K562 (cell line): ENCODE measurements around the gene TEX35. TPM values are rescaled to one million over a fixed set of nuclear protein-coding genes. Genes with fewer than 3 reads are reported as not detected.

Source experiments
- ATAC-seq: fragments of 200-7000 bp; cut with Tn5 transposase; 3 replicates; pipeline ENCODE4 v1.9.1; 2020; ENCODE audit warnings: moderate library complexity
- BruUV-seq: library from RNA; stranded (reverse); fragments of 400-500 nt; replicated peaks from 2 replicates; lab custom pipeline; 2021; lab: Mats Ljungman, UMichigan
- CTCF ChIA-PET: fragments of 300-600 bp; formaldehyde crosslinking; extraction: SDS; loops from one replicate; lab custom pipeline; 2021; ENCODE audit warnings: low intra/inter-chr PET ratio; lab: Yijun Ruan, JAX
- POLR2A ChIA-PET: fragments of 300-600, 350-650 bp; sonication (Branson Sonifier 250); formaldehyde crosslinking; extraction: SDS; loops from one replicate; lab custom pipeline; 2021; ENCODE audit warnings: antibody characterized with exemption, inconsistent platforms; lab: Yijun Ruan, JAX
- DNase-seq, 4 experiments: peaks; one replicate each; pipeline versions ENCODE4 v3.0.0 to v3.0.0-alpha.2; 2011 to 2018; ENCODE audit warnings: low spot score in 3 of 4, mixed read lengths in 3 of 4; ENCODE audit errors: extremely low read depth in 1 of 4
- FAIRE-seq: peaks from 2 replicates; lab custom pipeline; 2011; peaks lifted over from hg19 to GRCh38; lab: Jason Lieb, UNC
- H2AFZ ChIP-seq: 2 replicates; pipeline ENCODE4 v1.6.0; 2011; ENCODE audit warnings: low read depth, low read length, control low read depth, inconsistent platforms
- H3K27ac ChIP-seq: fragments of 200-600 bp; 3 replicates; pipeline ENCODE4 v1.8.0; 2011; ENCODE audit warnings: low read depth, mild to moderate bottlenecking, control low read depth, inconsistent platforms, low read length, moderate library complexity, mixed read lengths; ENCODE audit errors: extremely low read depth
- H3K27me3 ChIP-seq, 2 experiments: fragments of 300-600 bp in 1 of 2; 2 replicates in 1 of 2; 3 replicates in 1 of 2; pipeline versions ENCODE4 v1.6.0 to v1.8.0; 2011; ENCODE audit warnings: inconsistent platforms in 2 of 2, low read length in 2 of 2, mild to moderate bottlenecking in 1 of 2, mixed read lengths in 1 of 2, moderate library complexity in 1 of 2; ENCODE audit not compliant: control insufficient read depth in 2 of 2, insufficient read depth in 2 of 2
- H3K36me3 ChIP-seq: fragments of 300-600 bp; 3 replicates; pipeline ENCODE4 v1.8.0; 2011; ENCODE audit warnings: mild to moderate bottlenecking, low read length, inconsistent platforms; ENCODE audit not compliant: control insufficient read depth, insufficient read depth
- H3K4me1 ChIP-seq, 2 experiments: fragments of 200-600 bp in 1 of 2; replicated peaks in 1 of 2; 2 replicates in 1 of 2; 3 replicates in 1 of 2; pipeline versions ENCODE4 v1.5.1 to v1.8.0; 2011; ENCODE audit warnings: inconsistent platforms in 2 of 2, low read length in 2 of 2, mild to moderate bottlenecking in 1 of 2, mixed read lengths in 1 of 2, moderate library complexity in 1 of 2; ENCODE audit not compliant: control insufficient read depth in 2 of 2, insufficient read depth in 2 of 2
- H3K4me2 ChIP-seq: 2 replicates; pipeline ENCODE4 v1.6.1; 2011; ENCODE audit warnings: low read length, control low read depth, inconsistent platforms, mixed read lengths; ENCODE audit not compliant: insufficient read depth
- H3K4me3 ChIP-seq: fragments of 200-600 bp; sonication (generic), shearing (Covaris generic); 2 replicates; pipeline ENCODE4 v1.5.1; 2016; ENCODE audit warnings: control low read depth, inconsistent platforms
- H3K79me2 ChIP-seq: fragments of 200-600 bp; 3 replicates; pipeline ENCODE4 v1.8.0; 2011; ENCODE audit warnings: low read length, inconsistent platforms; ENCODE audit not compliant: control insufficient read depth, insufficient read depth
- H3K9ac ChIP-seq, 2 experiments: 2 replicates each; pipeline versions ENCODE4 v1.6.0 to v1.6.1; 2011; ENCODE audit warnings: low read depth in 2 of 2, low read length in 2 of 2, control low read depth in 1 of 2, inconsistent platforms in 1 of 2, mild to moderate bottlenecking in 1 of 2, mixed read lengths in 1 of 2; ENCODE audit not compliant: insufficient read depth in 1 of 2
- H3K9me1 ChIP-seq: one replicate; pipeline ENCODE4 v1.6.0; 2011; ENCODE audit warnings: inconsistent platforms, mild to moderate bottlenecking, low read length, moderate library complexity; ENCODE audit not compliant: control insufficient read depth, insufficient read depth
- H3K9me3 ChIP-seq: replicated peaks from 2 replicates; pipeline ENCODE4 v1.5.1; 2011; ENCODE audit warnings: low read depth, low read length, inconsistent platforms; ENCODE audit not compliant: control insufficient read depth, insufficient read depth
- H4K20me1 ChIP-seq: replicated peaks from 2 replicates; pipeline ENCODE4 v1.6.1; 2011; ENCODE audit warnings: low read length, inconsistent platforms, mixed read lengths; ENCODE audit not compliant: control insufficient read depth, insufficient read depth
- CREBBP ChIP-seq: IDR thresholded peaks from one replicate; pipeline ENCODE4 v1.6.1; 2012; ENCODE audit warnings: low read depth, mild to moderate bottlenecking, control low read depth, inconsistent platforms, low read length
- ELK1 ChIP-seq: sonication (generic); formaldehyde crosslinking; IDR thresholded peaks from 2 replicates; pipeline ENCODE4 v1.8.1; 2022; ENCODE audit warnings: missing genetic modification reagents
- KDM1A ChIP-seq, 2 experiments: fragments of 450-650 bp; IDR thresholded peaks; 2 replicates each; pipeline ENCODE4 v1.6.1; 2016; ENCODE audit warnings: mild to moderate bottlenecking in 2 of 2
- NR1H2 ChIP-seq: sonication (generic); formaldehyde crosslinking; IDR thresholded peaks from 2 replicates; pipeline ENCODE4 v1.4.0; 2020; ENCODE audit warnings: mild to moderate bottlenecking, missing genetic modification reagents
- NUFIP1 ChIP-seq: fragments of 450-650 bp; IDR thresholded peaks from 2 replicates; pipeline ENCODE4 v1.6.1; 2018; ENCODE audit not compliant: partially characterized antibody
- SMAD3 ChIP-seq: fragments of 450-650 bp; formaldehyde crosslinking; conservative IDR thresholded peaks from 2 replicates; pipeline ENCODE4 v1.4.0; 2020; ENCODE audit warnings: mild to moderate bottlenecking
- TEAD1 ChIP-seq, 2 experiments: fragments of 450-650 bp in 1 of 2; sonication (generic) in 1 of 2; formaldehyde crosslinking; IDR thresholded peaks; 2 replicates each; pipeline versions ENCODE4 v1.4.0 to v1.8.0; 2020 to 2022; ENCODE audit warnings: mild to moderate bottlenecking in 2 of 2, missing genetic modification reagents in 1 of 2
- ZBTB7A ChIP-seq: IDR thresholded peaks from 2 replicates; pipeline ENCODE4 v1.6.1; 2011; ENCODE audit warnings: low read depth, mild to moderate bottlenecking, low read length, moderate library complexity, borderline replicate concordance; ENCODE audit not compliant: control insufficient read depth
- ZFP30 ChIP-seq: fragments of 250-450 bp; sonication (Bioruptor Pico); IDR thresholded peaks from 2 replicates; pipeline ENCODE4 v1.8.0; 2022; ENCODE audit warnings: moderate library complexity, mild to moderate bottlenecking, inconsistent platforms, borderline replicate concordance
- ZNF12 ChIP-seq: sonication (generic); formaldehyde crosslinking; IDR thresholded peaks from 2 replicates; pipeline ENCODE4 v1.4.0; 2020; ENCODE audit warnings: mild to moderate bottlenecking, missing genetic modification reagents
- ZNF143 ChIP-seq: sonication (generic); formaldehyde crosslinking; IDR thresholded peaks from 2 replicates; pipeline ENCODE4 v1.9.0; 2022; ENCODE audit warnings: mild to moderate bottlenecking, missing genetic modification reagents
- ZNF175 ChIP-seq: fragments of 200-800 bp; sonication (Bioruptor generic); IDR thresholded peaks from 2 replicates; pipeline ENCODE4 v1.6.1; 2016; ENCODE audit warnings: low read depth, mild to moderate bottlenecking, missing genetic modification characterization, missing compliant biosample characterization
- ZNF561 ChIP-seq: fragments of 450-650 bp; formaldehyde crosslinking; conservative IDR thresholded peaks from 2 replicates; pipeline ENCODE4 v1.4.0; 2020; ENCODE audit warnings: mild to moderate bottlenecking, moderate library complexity
- ZNF57 ChIP-seq: fragments of 450-650 bp; formaldehyde crosslinking; IDR thresholded peaks from 2 replicates; pipeline ENCODE4 v1.4.0; 2020; ENCODE audit warnings: mild to moderate bottlenecking, moderate library complexity
- WGBS: fragments of 100-300 bp; shearing (Covaris generic); methylation state at CpG from one replicate; pipeline ENCODE4 v1.1.6; 2016; ENCODE audit warnings: low coverage, mixed read lengths; ENCODE audit not compliant: insufficient coverage; ENCODE audit errors: missing lambda C conversion rate; 5-methylcytosine and 5-hydroxymethylcytosine counted together
- in situ Hi-C: fragments of 300-500 bp; cut with MboI; formaldehyde crosslinking; loops from 4 replicates; pipeline ENCODE4 v1.15.0; 2018; ENCODE audit warnings: inconsistent platforms, mixed read lengths
- intact Hi-C: fragments of 100-400 bp; cut with micrococcal nuclease; formaldehyde crosslinking; loops from 2 replicates; pipeline ENCODE4 v1.14.2; 2022
- polyA plus RNA-seq, 8 experiments: library from polyadenylated mRNA; depleted of rRNA in 4 of 8; stranded (reverse) in 5 of 8; unstranded in 3 of 8; fragments of >200 nt; fragmentation: Nextera tagmentation in 2 of 8; fragmentation: Illumina TruSeq in 1 of 8; extraction: Ambion mirVana in 2 of 8; extraction: Trizol in 1 of 8; gene quantifications; 2 replicates each; pipeline versions ENCODE4 v1.2.1 to v1.2.3, GENCODE V29; 2011 to 2014; ENCODE audit warnings: inconsistent platforms in 1 of 8, missing spikeins in 1 of 8
- total RNA-seq, 7 experiments: library from RNA; depleted of rRNA in 6 of 7; stranded (reverse); fragments of >200 nt in 6 of 7; fragmentation: Illumina TruSeq in 2 of 7; extraction: Trizol in 2 of 7; gene quantifications; 2 replicates each; pipeline versions ENCODE4 v1.2.1 to v1.2.3, GENCODE V29; 2011 to 2021; ENCODE audit warnings: low replicate concordance in 1 of 7

TEX35 gene
- total and polyA plus RNA-seq, 9 of the 15 experiments (the other 6 are each of a cell fraction or from before 2014, with no cell fraction given), result not detected

DNA sequence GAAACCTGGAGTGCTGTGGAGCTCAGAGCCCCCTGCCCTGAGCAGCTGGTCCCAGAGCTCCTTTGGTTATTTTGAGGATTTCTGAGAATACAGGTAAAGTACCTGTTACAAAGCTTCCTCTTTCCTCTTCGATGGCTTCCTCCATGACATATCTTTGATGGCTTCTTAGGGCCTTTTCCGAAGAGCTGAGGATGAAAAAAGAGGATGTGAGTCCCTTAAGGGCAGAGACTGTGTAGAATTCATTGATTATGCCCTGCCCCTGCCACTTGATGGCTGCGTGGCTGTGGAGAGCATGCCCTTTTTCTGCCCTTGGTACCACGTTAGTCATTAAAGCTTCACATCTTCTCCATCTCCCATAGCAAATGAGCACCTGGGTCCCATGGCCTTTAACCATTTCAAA lies 14.2 kb downstream of the TEX35 start:
- no peaks in the 10 kb centered on the region for H3K9me1 ChIP-seq
- FAIRE-seq, result no peak
- H3K9me3 ChIP-seq, result no peaks in the 10 kb centered on the region
- 0 out of 2 replicates have a peak, but pooled peaks cover 3% of the 10 kb centered on the region for H4K20me1 ChIP-seq
- H3K4me3 ChIP-seq, result no peak overlapping the region
- in situ Hi-C loops (loop anchor here (25.0 kb wide), 1 partner anchor 835 kb away; the partner anchor contains the start of gene AXDND1), intact Hi-C loops (no loop called here)
- no peak for ATAC-seq
- no peaks in the 10 kb centered on the region for H3K36me3 ChIP-seq
- H3K27ac ChIP-seq, result no peak overlapping the region
- peaks cover 0 to 11% of the 10 kb centered on the region in 2 experiments; a peak in 1 of 5 replicates for H3K27me3 ChIP-seq
- no peak overlapping the region for H3K4me2 ChIP-seq
- WGBS, result 0% methylated on average over 4 of the region's 4 CpGs
- no peak overlapping the region for H2AFZ ChIP-seq
- POLR2A ChIA-PET, result interaction anchor here (0.6 to 1.6 kb wide), 2 partner anchors 13 to 54 kb away, joined by 3 to 6 read pairs; no protein-coding TSS in a partner anchor
- no peaks in the 10 kb centered on the region for H3K79me2 ChIP-seq
- H3K4me1 ChIP-seq, result no peaks in the 10 kb centered on the region
- no TSS peak for BruUV-seq
- DNase-seq, result no peak
- H3K9ac ChIP-seq, result no peak overlapping the region
- TF ChIP-seq TEAD1 (CRISPR knock-in tag; IDR thresholded peaks at IDR 0.05), result no peak
- CTCF ChIA-PET, result no interaction called here

- Histone ChIP-seq H3K27ac (no peak overlapping the region), H2AFZ (no peak overlapping the region), H3K4me3 (no peak overlapping the region), H3K9me1 (no peaks in the 10 kb centered on the region), H3K4me2 (no peak overlapping the region), H3K4me1 (no peaks in the 10 kb centered on the region), H4K20me1 (0 out of 2 replicates have a peak, but pooled peaks cover 3% of the 10 kb centered on the region), H3K36me3 (no peaks in the 10 kb centered on the region), H3K9ac (no peak overlapping the region), H3K27me3 (peaks cover 0 to 15% of the 10 kb centered on the region in 2 experiments; a peak in 1 of 5 replicates), H3K79me2 (no peaks in the 10 kb centered on the region)
- in situ Hi-C loops, result loop anchor here (25.0 kb wide), 1 partner anchor 834 kb away; the partner anchor contains the start of gene AXDND1
- intact Hi-C loops, result no loop called here
- FAIRE-seq, result no peak
- no peak for DNase-seq
- POLR2A ChIA-PET, result interaction anchor here (0.7 to 1.6 kb wide), 3 partner anchors 12 to 39 kb away, joined by 3 to 6 read pairs (median 3); no protein-coding TSS in a partner anchor
- BruUV-seq, result no TSS peak
- no peak for TF ChIP-seq NR1H2 (CRISPR knock-in tag)
- TF ChIP-seq KDM1A (IDR thresholded peaks at IDR 0.05), result no peak
- no peak for TF ChIP-seq ZNF175 (CRISPR knock-in tag)
- no peak for TF ChIP-seq ZBTB7A
- no peak for TF ChIP-seq ZNF143 (CRISPR knock-in tag)
- no peak for TF ChIP-seq ZNF12 (CRISPR knock-in tag)
- no peak for TF ChIP-seq ELK1 (CRISPR knock-in tag)
- no peak for TF ChIP-seq ZNF561 (CRISPR knock-in tag)
- TF ChIP-seq SMAD3 (CRISPR knock-in tag), result no peak
- no peak for TF ChIP-seq ZNF57 (CRISPR knock-in tag)
- TF ChIP-seq CREBBP, result no peak
- TF ChIP-seq ZFP30 (CRISPR knock-in tag), result no peak
- no peak for TF ChIP-seq NUFIP1
- TF ChIP-seq, all 486 proteins: peak for 0
- CTCF ChIA-PET, result no interaction called here
- H3K9me3 ChIP-seq, result no peaks in the 10 kb centered on the region
- ATAC-seq, result no peak
- 5% methylated on average over 10 of the region's 10 CpGs for WGBS
Measured at GRCh38 chr1:178528228-178528952, 15.5 kb downstream of the TEX35 start.
